GM12865 (cell line): ENCODE data around the gene OARD1.

Experiments
- DNase-seq: peaks from one replicate; pipeline ENCODE4 v3.0.0; 2010; ENCODE audit warnings: low read depth
- H3K4me3 ChIP-seq: 2 replicates; pipeline ENCODE4 v1.5.1; 2011; ENCODE audit warnings: mild to moderate bottlenecking, low read depth, low read length, control low read depth
- CTCF ChIP-seq: IDR thresholded peaks from 2 replicates; pipeline ENCODE4 v1.5.1; 2011; ENCODE audit warnings: low read length, control low read depth, low read depth, inconsistent platforms; ENCODE audit not compliant: insufficient read depth; ENCODE audit errors: missing control alignments

OARD1 gene

GRCh38 chr6:41066867-41067304 lies 5.3 kb downstream of the OARD1 start:
- peak; percentile 82 for DNase-seq
- peak; percentile 76 for TF ChIP-seq CTCF
- H3K4me3 ChIP-seq = no peak overlapping the region

- no peak overlapping the region for H3K4me3 ChIP-seq
- TF ChIP-seq CTCF = no peak
- DNase-seq = no peak
These were observed 6.6 kb downstream of the OARD1 start for GRCh38 chr6:41065550-41066026.

- no peak for DNase-seq
- TF ChIP-seq CTCF = no peak
These were observed 7.3 kb downstream of the OARD1 start for GRCh38 chr6:41064841-41065240.

GRCh38 chr6:41063884-41064285 lies 8.3 kb downstream of the OARD1 start:
- no peak for DNase-seq
- H3K4me3 ChIP-seq = no peak overlapping the region
- TF ChIP-seq CTCF = no peak

More at GRCh38 chr6:41064841-41065240, 7.3 kb downstream of the OARD1 start:
- H3K4me3 ChIP-seq = no peak overlapping the region

- H3K4me3 ChIP-seq = no peak overlapping the region
- no peak for DNase-seq
- no peak for TF ChIP-seq CTCF
These were observed 10.1 kb downstream of the OARD1 start for GRCh38 chr6:41062056-41062455.

GRCh38 chr6:41061196-41061726 lies 10.9 kb downstream of the OARD1 start:
- no peak for DNase-seq
- no peak for TF ChIP-seq CTCF
- no peak overlapping the region for H3K4me3 ChIP-seq

- no peak for DNase-seq
These were observed 12.6 kb downstream of the OARD1 start for GRCh38 chr6:41059556-41059955.

More at GRCh38 chr6:41059556-41059955, 12.6 kb downstream of the OARD1 start:
- no peak overlapping the region for H3K4me3 ChIP-seq
- no peak for TF ChIP-seq CTCF
